GM19240 (cell line): ENCODE data around the gene KDM3B.
"Not testable (repeated sequence)": the region's sequence is repeated elsewhere in the genome, so short reads cannot be mapped to it uniquely, and the experiment has no call there.

Experiments used
- DNase-seq: peaks from one replicate; pipeline ENCODE4 v3.0.0; 2011; ENCODE audit warnings: low spot score; ENCODE audit not compliant: insufficient read length

Gene KDM3B

DNA sequence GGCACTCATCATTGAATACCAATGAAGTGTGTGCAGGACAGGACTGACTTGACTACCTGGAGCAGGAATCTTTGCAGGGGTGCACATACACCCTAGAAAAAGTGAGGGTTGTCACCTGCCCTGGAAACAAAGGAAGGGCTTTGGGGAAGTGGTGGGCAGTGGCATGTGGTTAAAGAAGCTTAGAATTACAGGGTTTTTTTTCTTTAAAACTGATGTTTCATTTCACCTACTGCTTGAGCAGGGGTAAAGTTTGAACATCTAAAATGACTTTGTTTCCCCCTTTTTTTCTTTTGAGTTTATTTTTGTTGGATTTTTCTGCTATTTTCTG is 2.0 kb upstream of the KDM3B start:
- DNase-seq: no peak

DNA sequence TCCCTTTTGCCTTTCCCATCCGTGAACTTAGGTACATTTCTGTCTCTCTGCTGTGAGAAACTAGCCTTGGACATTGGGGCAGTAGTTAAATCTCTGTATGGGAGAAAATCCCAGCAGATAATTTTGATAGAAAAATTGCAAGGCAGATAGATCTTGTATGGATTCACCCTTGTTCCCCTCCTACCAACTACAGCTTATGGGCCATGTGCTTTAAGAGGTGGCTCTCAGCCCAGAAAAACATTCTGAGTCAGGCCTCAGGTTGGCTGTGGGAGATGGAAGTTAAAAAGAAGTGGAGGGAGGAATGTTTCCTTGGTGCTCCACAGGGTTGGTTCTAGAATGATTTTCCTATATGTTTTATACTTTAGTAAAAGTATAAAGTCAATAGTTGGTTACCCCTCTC is 1.4 kb upstream of the KDM3B start:
- DNase-seq: no peak

DNA sequence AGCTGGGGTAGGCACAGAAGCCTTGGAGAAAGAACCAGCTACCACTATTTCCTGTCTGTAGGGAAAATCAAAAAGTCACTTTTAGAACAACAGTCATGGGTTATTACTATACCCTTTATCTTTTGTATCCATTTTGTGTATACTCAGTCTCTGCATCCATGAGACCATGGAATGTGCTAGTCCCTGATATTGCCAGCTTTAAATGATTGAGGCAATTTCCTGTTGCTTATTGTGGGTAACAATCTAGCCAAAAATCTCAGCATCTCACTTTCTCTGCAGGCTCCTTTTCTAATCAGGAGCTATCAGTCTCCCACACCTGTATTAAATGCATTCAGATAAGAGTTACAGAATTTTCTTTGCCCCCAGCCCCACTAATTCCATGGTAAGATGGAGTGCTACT is 968 bp upstream of the KDM3B start:
- DNase-seq: no peak

DNA sequence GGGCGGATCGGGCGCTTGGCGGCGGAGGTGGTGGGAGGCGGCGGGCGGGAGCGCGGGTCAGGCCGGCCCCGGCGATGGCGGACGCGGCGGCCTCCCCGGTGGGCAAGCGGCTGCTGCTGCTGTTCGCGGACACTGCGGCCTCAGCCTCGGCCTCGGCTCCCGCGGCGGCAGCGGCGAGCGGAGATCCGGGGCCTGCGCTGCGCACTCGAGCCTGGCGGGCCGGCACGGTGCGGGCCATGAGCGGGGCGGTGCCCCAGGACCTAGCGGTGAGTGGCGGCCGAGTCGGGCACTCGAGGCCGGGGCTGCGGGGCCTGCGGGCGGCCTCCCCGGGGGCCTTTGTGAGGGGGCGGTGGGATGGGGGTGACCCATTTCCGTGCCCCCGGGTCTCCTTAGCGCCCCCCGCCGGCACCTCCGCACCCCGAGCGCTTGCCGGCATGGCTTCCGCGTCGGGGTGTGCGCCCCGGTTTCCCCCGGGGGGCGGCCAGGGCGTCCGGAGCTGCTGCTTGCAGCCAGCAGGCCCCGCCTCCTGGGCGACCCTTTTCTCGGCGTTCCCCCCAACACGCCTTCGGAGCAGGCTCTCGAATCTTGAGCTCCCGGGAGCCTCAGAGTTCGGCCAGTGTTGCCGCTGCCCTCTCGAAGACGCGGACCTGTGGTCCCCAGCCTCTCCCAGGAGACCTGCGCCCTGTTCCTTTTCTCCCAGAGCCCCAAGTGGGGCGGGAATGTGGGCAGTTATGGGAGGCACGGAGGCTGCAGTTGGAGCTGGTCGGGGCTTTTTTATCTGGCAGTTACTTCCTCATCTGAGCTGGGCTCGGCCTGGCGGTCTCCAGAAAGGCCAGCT is 456 bp downstream of the KDM3B start:
- DNase-seq: no peak

DNA sequence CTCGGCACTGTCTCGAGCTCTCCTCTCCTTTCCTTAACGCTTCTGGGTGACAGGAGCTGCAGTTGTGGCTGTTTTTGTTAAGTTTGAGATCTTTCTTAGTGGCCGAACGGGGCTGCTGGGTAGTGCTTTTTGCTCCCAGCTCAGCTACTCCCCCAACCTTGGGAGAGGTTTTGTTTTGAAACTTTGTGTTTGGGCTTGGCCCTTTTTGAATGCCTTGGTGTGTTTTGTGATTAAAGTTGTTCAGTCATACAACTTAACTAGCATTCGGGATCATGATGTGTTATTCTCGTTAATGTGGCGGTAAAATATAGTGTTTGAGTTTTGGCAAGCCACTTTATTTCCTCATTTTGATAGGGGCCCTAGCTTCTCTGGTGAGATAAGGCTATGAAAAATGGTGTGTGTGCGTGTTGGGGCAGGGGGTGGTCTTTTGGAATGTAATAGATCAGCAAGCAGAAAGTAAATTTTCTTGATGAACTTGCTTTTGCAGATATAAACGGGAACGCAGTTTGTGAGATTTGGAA is 1.1 kb downstream of the KDM3B start:
- DNase-seq: no peak

DNA sequence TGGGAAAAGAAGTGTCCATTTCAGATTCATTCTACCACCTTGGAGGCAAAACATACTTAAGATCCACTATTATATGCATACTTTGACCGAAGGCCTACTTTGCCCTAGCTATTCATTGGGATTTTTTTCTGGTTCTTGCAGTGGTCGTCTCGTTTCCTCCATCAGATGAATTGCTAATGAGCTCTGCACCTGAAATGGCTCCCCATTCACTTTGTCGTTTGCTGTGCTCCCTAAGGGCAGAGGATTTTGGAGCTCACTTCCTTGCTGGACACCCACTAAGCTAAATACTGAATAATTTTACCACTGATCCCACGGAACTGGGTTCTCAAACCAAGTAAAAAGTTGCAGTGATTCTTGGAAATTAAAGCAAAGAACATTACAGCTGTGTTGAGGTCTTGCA is 1.9 kb downstream of the KDM3B start:
- no peak for DNase-seq

DNA sequence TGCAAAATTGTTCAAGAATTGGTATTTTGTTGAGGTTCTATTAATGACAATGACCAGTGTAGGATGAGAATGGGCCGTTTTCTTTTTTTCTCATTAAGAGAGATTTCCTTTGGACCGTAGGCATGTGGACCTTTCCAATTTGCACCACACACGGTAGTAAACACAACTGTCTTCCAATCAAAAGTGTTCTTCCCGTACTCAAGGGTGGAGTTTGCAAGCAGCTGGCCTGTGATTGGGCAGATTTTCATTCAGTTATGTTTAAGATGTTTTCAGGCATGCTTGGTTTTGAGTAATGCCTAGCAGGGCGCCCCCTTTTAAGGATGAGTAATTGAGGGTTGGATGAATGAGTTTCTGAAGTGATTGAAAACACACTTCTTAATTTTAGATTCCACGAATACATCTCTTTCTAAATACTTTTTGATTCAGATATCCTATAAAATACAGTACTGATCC is 2.5 kb downstream of the KDM3B start:
- DNase-seq: peak; percentile 70

DNA sequence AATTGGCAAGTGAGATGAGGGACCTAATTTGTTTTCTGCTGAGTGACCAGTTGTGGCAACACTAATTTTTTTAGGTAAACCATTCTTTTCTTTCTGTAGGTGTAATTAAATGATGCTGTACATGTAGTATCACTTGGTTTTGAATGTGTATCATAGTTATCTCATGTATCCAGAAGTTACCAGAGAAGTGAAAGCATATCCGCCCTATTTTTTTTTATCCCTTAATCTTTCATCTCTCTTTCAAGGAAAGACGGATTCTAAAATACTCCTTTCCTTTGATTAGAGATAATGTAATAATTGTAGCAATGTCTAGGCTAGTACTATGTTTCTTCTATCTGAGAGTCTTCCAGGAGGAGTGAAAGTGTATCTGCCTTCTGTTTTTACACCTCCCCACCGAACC is 7.1 kb downstream of the KDM3B start:
- no peak for DNase-seq

DNA sequence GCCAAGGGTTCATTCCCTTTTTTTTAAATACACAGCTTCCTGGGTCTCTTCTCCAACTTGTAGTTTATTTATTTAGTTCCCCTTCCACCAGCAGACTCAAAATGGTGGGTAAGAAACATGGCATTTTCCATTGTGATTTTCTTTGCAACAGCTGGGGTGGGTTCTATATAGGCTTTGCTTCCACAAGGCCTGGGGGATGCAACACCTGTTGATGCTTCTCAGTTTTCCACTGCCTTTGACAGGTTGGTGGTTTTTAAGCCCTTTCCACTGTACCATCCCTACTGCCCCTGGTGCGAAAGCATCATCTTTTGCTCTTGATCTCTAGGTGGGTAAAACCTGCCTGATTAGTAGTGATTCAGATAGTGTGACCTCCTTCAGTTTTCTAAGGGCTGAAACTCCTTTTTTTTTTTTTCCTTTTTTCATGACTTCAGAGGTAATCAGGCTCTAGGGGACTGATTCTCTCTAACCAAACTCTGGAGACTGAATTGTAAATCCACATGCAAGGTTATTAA is 8.5 kb downstream of the KDM3B start:
- no peak for DNase-seq

DNA sequence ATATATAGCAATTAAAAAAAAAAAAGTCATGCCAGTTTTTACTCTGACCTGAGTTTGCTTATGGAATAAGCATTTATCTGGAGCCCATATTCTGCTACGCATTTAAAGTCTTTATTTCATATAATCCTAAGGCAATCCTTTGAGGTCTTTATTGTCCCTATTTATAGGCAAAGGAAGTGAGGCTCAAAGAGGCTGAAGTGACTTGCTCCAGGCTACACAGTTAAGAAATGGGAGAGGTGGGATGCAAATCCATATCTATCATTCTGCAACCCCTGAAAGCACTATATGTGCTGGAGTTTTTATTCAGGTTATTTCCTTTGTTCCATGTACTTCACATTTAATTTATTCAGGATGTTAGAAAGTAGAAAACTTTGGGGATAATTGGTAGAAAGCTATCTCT is 12.1 kb downstream of the KDM3B start:
- DNase-seq: no peak

DNA sequence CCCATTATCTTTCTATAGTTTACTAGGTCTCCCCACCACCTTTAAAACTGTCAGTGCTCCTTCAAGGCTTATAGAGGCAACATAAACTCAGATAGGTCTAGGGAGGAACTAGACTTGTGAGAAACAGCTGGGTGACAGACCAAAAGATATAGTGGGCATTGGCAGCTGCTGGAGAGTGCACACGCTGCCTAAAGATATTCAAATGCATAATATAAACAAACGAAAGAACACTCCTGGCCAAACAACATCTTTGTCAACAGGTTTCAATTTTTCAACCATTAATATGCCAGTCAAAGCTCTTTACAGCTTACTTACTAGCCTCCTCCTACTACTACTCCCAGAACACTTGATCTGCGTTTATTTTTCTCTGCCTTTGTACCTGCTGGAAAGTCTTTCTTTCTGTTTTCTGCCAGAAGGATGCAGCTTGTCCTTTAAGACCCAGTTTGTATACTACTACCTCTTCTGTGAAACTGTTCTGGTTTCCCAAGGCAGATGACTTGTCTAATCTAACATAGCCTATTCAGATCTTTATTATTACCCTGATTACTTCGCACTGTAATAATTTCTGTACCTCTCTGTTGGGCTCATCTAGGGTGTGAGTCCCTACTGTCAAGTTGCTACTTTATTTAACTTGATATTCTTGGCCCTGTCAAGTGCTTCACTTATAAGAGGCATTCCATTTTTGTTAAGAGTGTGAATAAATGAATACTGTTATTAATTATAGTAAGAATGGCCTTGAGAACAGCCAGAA is 14.3 kb downstream of the KDM3B start:
- no peak for DNase-seq

DNA sequence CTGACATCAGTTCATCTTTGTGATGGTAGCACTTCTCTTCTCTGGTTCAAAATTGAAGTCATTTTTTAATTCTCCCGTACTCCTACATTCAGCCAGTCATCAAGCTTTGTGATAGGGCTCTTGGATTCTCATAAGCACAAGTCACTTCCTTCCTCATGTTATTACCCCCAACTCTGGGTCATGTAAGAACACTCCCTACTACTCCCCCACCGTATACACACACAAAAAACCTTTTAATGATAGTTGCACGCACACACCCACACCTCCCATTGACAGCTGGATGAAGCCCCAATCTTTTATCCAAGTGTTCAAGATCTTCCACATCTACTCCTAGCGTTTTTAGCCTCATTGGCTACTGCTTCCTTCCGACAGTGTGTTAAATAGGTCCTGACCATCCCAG is 16.8 kb downstream of the KDM3B start:
- DNase-seq: no peak

DNA sequence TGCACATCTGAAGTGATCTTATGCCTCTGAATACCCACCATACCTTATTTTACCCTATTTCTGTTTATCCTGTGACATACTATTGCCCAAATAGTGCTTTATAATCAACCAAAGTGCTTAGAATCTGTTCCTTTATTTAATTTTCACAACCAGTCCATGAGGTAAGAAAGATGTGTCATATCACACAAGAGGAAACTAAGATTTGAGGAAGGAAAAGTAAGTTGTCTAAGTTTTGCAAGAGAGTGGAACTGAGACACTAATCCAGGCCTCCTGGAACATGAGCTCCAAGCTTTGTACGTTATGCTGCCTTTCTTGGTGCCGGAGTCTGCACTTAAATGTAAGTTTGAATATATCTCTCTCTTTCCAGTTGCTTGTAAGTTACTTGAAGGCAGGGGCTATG is 17.2 kb downstream of the KDM3B start:
- DNase-seq: no peak

DNA sequence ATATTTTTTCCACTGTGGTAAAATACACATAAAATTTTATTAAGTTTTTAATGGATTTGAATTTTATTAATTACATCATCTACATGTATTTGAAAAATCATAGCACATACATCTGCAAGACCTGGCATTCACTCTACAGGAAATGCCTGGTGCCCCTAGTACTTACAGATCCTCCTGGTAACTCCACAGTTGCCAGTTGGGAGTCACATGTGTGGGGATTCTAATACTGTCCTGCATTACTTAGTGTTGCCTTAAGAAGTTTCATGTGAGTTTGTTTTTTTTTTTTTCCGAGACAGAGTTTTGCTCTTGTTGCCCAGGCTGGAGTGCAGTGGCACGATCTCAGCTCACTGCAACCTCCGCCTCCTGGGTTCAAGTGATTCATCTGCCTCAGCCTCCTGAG is 18.1 kb downstream of the KDM3B start:
- DNase-seq: no peak

DNA sequence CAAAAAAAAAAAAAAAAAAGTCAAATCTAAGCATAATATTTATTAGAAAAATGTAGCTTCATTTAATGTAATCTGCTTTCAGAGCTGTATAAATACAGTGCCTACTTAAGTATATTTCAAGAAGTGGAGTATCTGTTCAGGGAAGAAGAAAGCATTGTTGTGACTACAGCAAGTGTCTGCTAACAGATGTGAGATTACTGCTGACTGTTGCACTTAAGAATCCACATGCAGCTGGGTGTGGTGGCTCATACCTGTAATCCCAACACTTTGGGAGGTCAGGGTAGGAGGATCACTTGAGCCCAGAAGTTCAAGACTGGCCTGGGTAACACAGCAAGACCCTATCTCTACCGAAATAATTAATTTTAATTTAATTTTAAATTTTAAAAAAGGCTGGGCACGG is 19.0 kb downstream of the KDM3B start:
- no peak for DNase-seq

DNA sequence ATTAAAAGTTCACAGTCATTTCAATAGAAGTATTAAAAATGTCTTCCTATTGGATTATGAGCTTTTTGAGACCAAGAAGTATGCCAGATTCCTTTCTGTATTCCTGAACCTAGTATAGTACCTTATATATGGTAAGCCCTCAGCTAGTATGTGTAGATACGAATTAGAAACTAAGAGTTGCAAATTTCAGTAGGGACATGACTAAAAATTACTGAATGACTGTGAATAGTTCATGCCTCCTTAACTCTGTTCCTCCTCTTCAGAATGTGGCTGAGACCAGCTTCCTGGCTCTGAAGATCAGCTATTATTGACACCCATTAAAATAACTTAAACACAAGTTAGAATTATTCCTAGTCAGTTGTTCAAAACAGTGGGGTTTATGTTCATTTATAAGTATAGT is 19.7 kb downstream of the KDM3B start:
- DNase-seq: no peak

DNA sequence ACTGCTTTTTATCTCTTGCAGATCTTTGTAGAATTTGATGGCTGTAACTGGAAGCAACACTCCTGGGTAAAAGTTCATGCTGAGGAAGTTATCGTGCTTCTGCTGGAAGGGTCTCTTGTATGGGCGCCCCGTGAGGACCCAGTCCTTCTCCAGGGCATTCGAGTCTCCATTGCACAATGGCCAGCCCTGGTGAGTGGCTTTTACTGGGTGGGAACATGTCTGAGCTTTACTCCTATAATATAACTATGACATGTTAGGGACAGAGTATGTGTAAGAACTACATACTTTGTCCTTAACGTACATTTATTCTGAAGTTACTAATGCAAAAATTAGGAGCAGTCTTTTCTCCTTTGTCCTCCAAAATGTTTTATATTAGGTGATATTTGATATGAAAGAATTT is 20.2 kb downstream of the KDM3B start:
- no peak for DNase-seq

DNA sequence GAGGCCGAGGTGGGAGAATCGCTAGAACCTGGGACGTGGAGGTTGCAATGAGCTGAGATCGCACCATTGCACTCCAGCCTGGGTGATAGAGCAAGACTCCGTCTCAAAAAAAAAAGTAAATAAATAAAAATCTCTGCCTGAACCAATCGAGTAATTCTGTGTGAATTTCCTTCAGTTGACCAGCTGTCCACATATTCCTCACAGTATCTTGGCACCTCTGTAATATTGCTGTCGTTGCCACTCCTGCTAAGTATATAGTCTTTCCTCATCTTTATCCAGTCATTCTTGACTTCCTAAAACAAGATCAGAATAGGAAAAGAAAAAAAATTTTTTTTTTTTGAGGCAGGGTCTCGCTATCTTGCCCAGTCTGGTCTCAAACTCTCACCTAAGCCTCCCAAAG is 29.9 kb downstream of the KDM3B start:
- DNase-seq: no peak

DNA sequence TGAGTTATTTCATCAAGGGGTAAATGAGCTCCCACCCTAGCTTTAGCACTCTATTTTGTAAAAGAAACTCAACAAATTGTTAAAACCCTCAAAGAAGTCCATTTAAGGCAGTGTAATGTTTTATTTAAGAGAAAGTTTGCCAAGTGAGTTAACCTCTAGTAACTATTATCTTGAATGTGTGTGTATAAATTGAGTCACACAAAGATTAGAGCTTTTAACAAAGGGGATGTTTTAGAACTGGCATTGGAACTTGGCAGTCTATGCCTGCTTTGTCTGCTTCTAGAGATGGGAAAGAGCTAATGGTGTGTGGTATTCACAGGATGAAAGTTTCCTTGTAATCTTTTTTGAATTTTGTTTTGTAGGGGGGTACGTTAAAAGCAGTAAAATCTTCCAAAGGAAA is 33.2 kb downstream of the KDM3B start:
- no peak for DNase-seq

DNA sequence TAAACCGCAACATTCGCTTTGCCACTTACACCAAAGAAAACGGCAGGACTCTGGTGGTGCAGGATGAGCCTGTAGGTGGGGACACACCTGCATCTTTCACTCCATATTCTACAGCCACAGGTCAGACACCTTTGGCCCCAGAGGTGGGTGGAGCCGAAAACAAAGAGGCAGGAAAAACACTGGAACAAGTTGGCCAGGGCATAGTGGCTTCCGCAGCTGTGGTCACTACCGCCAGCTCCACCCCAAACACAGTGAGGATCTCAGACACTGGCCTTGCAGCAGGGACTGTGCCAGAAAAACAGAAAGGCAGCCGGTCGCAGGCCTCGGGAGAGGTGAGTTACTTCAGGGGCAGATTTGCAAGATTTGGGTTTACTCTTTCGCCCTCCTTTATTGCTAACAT is 33.8 kb downstream of the KDM3B start:
- DNase-seq: no peak

DNA sequence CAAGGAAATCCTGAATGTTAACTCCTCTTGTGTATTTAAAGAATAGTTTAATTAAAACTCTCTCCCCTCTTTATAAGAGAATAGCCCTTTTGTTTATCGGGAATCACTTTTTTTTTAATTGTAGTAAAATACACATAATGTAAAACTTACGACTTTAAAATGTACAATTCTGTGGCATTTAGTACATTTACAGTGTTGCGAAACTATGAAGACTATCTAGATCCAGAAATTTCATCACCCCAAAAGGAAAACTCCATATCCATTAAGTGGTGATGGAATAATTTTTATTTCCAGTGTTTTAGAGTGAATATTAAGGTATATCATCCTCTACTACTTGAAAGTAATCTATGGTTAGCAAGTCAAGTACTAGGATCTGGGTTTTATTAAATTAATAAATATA is 36.8 kb downstream of the KDM3B start:
- no peak for DNase-seq

DNA sequence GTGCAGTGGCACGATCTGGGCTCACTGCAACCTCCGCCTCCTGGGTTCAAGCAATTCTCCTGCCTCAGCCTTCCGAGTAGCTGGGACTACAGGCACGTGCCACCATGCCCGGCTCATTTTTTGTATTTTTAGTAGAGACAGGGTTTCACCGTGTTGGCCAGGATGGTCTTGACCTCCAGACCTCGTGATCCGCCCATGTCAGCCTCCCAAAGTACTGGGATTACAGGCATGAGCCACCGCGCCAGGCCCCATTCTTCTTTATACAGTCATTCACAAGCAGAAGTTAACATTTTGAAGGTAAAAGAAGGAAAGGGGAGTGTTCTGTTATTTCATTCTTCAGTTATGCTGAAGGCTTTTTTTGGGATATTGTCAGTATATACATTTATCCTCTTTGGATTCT is 37.4 kb downstream of the KDM3B start:
- DNase-seq: not testable (repeated sequence)
